Measurements from ENCODE around the gene YY1AP1.

DNA sequence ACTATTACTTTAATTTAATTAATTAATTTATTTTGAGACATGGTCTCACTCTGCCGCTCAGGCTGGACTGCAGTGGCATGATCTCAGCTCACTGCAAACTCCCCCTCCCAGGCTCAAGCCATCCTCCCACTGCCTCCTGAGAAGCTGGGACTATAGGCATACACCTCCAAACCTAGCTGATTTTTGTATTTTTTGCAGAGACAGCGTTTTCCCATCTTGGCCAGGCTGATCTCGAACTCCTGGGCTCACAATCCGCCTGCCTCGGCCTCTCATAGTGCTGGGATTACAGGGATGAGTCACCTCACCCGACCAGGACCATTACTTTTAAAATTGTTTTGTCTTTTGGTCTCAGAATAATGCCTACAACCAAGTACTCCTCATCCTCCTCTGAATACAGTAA lies 15.6 kb downstream of the YY1AP1 start:
- TF ChIP-seq, protein P1, sequence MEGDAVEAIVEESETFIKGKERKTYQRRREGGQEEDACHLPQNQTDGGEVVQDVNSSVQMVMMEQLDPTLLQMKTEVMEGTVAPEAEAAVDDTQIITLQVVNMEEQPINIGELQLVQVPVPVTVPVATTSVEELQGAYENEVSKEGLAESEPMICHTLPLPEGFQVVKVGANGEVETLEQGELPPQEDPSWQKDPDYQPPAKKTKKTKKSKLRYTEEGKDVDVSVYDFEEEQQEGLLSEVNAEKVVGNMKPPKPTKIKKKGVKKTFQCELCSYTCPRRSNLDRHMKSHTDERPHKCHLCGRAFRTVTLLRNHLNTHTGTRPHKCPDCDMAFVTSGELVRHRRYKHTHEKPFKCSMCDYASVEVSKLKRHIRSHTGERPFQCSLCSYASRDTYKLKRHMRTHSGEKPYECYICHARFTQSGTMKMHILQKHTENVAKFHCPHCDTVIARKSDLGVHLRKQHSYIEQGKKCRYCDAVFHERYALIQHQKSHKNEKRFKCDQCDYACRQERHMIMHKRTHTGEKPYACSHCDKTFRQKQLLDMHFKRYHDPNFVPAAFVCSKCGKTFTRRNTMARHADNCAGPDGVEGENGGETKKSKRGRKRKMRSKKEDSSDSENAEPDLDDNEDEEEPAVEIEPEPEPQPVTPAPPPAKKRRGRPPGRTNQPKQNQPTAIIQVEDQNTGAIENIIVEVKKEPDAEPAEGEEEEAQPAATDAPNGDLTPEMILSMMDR (IDR thresholded peaks at IDR 0.05), result no peak
- no peak for TF ChIP-seq POLR2A (IDR thresholded peaks at IDR 0.05)
